Panc1 (cell line): ENCODE results near the gene ITGA2. TPM values are rescaled to one million over a fixed set of nuclear protein-coding genes. Genes with fewer than 3 reads are reported as not detected.

Experiments used
- ATAC-seq: fragments of 200-7000 bp; cut with Tn5 transposase; 2 replicates; pipeline ENCODE4 v1.9.1; 2020; ENCODE audit warnings: mild to moderate bottlenecking, moderate library complexity
- BruUV-seq: library from RNA; stranded (reverse); fragments of 400-500 nt; replicated peaks from 2 replicates; lab custom pipeline; 2021; lab: Mats Ljungman, UMichigan
- CTCF ChIA-PET: fragments of 300-600 bp; sonication (Branson Sonifier 250); formaldehyde crosslinking; loops from one replicate; lab custom pipeline; 2022; ENCODE audit warnings: antibody characterized with exemption; lab: Charles Lee
- POLR2A ChIA-PET: fragments of 300-600 bp; sonication (Branson Sonifier 250); formaldehyde crosslinking; loops from one replicate; lab custom pipeline; 2022; ENCODE audit warnings: antibody characterized with exemption; lab: Charles Lee
- DNase-seq: peaks from one replicate; pipeline ENCODE4 v3.0.0-alpha.2; 2010; ENCODE audit warnings: low read depth, low spot score
- H3K27ac ChIP-seq: 2 replicates; pipeline ENCODE4 v1.5.1; 2011; ENCODE audit warnings: mild to moderate bottlenecking, low read length, inconsistent platforms
- H3K27me3 ChIP-seq: fragments of 200-500 bp; sonication (Bioruptor generic); 2 replicates; pipeline ENCODE4 v1.6.0; 2014; ENCODE audit warnings: low read length, inconsistent platforms; ENCODE audit not compliant: control insufficient read depth, insufficient read depth
- H3K36me3 ChIP-seq: fragments of 200-500 bp; sonication (Bioruptor generic); 2 replicates; pipeline ENCODE4 v1.5.1; 2014; ENCODE audit warnings: inconsistent platforms, mild to moderate bottlenecking, low read length, moderate library complexity; ENCODE audit not compliant: control insufficient read depth, insufficient read depth
- H3K4me1 ChIP-seq: 2 replicates; pipeline ENCODE4 v1.5.1; 2011; ENCODE audit warnings: inconsistent platforms, mild to moderate bottlenecking, low read length, moderate library complexity; ENCODE audit not compliant: control insufficient read depth, insufficient read depth
- H3K4me3 ChIP-seq, 2 experiments: 2 replicates each; pipeline ENCODE4 v1.5.1; 2011 to 2012; ENCODE audit warnings: low read depth in 2 of 2, low read length in 2 of 2, mild to moderate bottlenecking in 2 of 2, inconsistent platforms in 1 of 2, moderate library complexity in 1 of 2
- H3K9me3 ChIP-seq: fragments of 200-500 bp; sonication (Bioruptor generic); 2 replicates; pipeline ENCODE4 v1.5.1; 2014; ENCODE audit warnings: low read depth, mild to moderate bottlenecking, inconsistent platforms, low read length, moderate library complexity; ENCODE audit not compliant: control insufficient read depth, insufficient read depth
- POLR2AphosphoS5 ChIP-seq: IDR thresholded peaks from 2 replicates; pipeline ENCODE4 v1.6.1; 2012; ENCODE audit warnings: mild to moderate bottlenecking, low read depth, low read length, moderate library complexity
- SIN3A ChIP-seq: IDR thresholded peaks from 2 replicates; pipeline ENCODE4 v1.6.1; 2012; ENCODE audit warnings: low read depth, mild to moderate bottlenecking, low read length, moderate library complexity, borderline replicate concordance; ENCODE audit not compliant: insufficient read depth
- TCF7L2 ChIP-seq: IDR thresholded peaks from 2 replicates; pipeline ENCODE4 v1.6.1; 2011; ENCODE audit warnings: mild to moderate bottlenecking, low read depth, low read length, inconsistent platforms
- in situ Hi-C: cut with HindIII; loops from 2 replicates; pipeline ENCODE4 v1.10.0; 2016; ENCODE audit warnings: low sequenced_read_pairs, low pct_unique_long_range_greater_than_20kb
- intact Hi-C: fragments of 100-400 bp; cut with micrococcal nuclease; formaldehyde crosslinking; loops from one replicate; pipeline ENCODE4 v1.10.0; 2022; ENCODE audit not compliant: unreplicated experiment
- total RNA-seq: library from RNA; stranded (reverse); gene quantifications from one replicate; pipeline ENCODE4 v1.2.1, GENCODE V29; 2021; ENCODE audit not compliant: unreplicated experiment
- TF ChIP-seq, protein P1 (sequence below): fragments of 450-650 bp; IDR thresholded peaks from 2 replicates; pipeline ENCODE4 v1.5.1; 2017; ENCODE audit warnings: mild to moderate bottlenecking
- TF ChIP-seq, protein P2 (sequence below), 2 experiments: IDR thresholded peaks; 2 replicates each; pipeline ENCODE4 v1.6.1; 2011 to 2012; ENCODE audit warnings: low read depth in 2 of 2, control low read depth in 1 of 2, low read length in 1 of 2, mild to moderate bottlenecking in 1 of 2, moderate library complexity in 1 of 2; ENCODE audit not compliant: insufficient read depth in 1 of 2

ITGA2 gene
- total RNA-seq, 1 experiment from 2014 or later, result 41.8 TPM

DNA sequence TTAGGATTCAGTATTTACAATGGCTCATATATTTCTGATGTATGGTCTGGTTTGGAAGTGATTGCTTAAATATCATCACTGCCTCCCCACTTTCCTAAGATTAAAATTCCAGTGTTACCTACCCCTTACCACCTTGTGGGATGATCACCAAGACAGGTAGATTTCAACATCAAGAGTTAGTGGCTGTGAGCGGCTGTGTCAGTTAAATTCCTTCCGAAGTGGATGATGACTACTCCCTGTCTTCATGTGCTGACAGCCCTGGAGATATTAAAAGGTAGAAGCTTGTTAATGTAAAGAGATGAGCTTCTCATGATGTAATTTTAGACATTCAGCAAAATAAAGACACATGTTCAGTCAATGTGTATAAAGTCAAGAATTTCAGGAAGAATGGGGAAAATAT lies 4.2 kb downstream of the ITGA2 start:
- Histone ChIP-seq H3K4me1 (peaks cover 46% of the 10 kb centered on the region), H3K27me3 (no peaks in the 10 kb centered on the region), H3K27ac (peak overlapping the region; percentile 10; the same call in 1 of the 2 replicates), H3K9me3 (no peaks in the 10 kb centered on the region), H3K4me3 (peak overlapping the region in 1 of 2 experiments; percentile 18; a peak in 1 of 4 replicates), H3K36me3 (peaks cover 4% of the 10 kb centered on the region; the same call in 1 of the 2 replicates)
- ChIA-PET POLR2A (no interaction called here), CTCF (no interaction called here)
- in situ Hi-C loops, result no loop called here
- BruUV-seq, result no TSS peak
- TF ChIP-seq SIN3A, result no peak
- TF ChIP-seq POLR2AphosphoS5, result no peak
- TF ChIP-seq, protein P1, sequence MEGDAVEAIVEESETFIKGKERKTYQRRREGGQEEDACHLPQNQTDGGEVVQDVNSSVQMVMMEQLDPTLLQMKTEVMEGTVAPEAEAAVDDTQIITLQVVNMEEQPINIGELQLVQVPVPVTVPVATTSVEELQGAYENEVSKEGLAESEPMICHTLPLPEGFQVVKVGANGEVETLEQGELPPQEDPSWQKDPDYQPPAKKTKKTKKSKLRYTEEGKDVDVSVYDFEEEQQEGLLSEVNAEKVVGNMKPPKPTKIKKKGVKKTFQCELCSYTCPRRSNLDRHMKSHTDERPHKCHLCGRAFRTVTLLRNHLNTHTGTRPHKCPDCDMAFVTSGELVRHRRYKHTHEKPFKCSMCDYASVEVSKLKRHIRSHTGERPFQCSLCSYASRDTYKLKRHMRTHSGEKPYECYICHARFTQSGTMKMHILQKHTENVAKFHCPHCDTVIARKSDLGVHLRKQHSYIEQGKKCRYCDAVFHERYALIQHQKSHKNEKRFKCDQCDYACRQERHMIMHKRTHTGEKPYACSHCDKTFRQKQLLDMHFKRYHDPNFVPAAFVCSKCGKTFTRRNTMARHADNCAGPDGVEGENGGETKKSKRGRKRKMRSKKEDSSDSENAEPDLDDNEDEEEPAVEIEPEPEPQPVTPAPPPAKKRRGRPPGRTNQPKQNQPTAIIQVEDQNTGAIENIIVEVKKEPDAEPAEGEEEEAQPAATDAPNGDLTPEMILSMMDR, result no peak
- TF ChIP-seq, protein P2, sequence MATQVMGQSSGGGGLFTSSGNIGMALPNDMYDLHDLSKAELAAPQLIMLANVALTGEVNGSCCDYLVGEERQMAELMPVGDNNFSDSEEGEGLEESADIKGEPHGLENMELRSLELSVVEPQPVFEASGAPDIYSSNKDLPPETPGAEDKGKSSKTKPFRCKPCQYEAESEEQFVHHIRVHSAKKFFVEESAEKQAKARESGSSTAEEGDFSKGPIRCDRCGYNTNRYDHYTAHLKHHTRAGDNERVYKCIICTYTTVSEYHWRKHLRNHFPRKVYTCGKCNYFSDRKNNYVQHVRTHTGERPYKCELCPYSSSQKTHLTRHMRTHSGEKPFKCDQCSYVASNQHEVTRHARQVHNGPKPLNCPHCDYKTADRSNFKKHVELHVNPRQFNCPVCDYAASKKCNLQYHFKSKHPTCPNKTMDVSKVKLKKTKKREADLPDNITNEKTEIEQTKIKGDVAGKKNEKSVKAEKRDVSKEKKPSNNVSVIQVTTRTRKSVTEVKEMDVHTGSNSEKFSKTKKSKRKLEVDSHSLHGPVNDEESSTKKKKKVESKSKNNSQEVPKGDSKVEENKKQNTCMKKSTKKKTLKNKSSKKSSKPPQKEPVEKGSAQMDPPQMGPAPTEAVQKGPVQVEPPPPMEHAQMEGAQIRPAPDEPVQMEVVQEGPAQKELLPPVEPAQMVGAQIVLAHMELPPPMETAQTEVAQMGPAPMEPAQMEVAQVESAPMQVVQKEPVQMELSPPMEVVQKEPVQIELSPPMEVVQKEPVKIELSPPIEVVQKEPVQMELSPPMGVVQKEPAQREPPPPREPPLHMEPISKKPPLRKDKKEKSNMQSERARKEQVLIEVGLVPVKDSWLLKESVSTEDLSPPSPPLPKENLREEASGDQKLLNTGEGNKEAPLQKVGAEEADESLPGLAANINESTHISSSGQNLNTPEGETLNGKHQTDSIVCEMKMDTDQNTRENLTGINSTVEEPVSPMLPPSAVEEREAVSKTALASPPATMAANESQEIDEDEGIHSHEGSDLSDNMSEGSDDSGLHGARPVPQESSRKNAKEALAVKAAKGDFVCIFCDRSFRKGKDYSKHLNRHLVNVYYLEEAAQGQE (IDR thresholded peaks at IDR 0.05; ENCODE audit: insufficient read depth in 1 of 2, low read depth in 2 of 2, low read length in 1 of 2), result no peak
- TF ChIP-seq TCF7L2, result no peak
- intact Hi-C loops, result no loop called here
- ATAC-seq, result no peak
- no peak for DNase-seq

DNA sequence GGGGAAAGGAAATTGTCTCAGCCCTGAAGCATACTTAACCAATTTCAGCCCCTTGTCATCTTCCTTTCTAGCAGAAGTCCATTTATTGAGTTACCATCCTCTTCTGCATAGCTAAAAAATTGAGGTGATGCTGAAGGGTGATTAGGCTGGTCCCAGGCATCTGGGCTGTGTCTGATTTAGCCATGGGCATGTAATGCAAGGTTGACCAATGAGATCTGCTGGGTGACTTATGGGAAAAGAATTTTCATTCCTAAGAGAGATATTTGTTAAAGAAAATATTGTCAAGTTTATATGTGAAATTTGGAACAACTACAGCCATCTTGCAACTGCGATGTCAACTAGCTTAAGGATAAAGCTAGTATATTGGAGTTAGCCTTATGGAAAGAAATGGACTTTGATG lies 5.1 kb downstream of the ITGA2 start:
- TF ChIP-seq, protein P2 (IDR thresholded peaks at IDR 0.05; ENCODE audit: insufficient read depth in 1 of 2, low read depth in 2 of 2, low read length in 1 of 2), result no peak
- no peak for TF ChIP-seq SIN3A
- TF ChIP-seq TCF7L2, result no peak
- TF ChIP-seq POLR2AphosphoS5, result no peak
- TF ChIP-seq, protein P1, result no peak
- H3K9me3 ChIP-seq, result no peaks in the 10 kb centered on the region
- in situ Hi-C loops (no loop called here), intact Hi-C loops (no loop called here)
- CTCF ChIA-PET, result interaction anchor here (0.6 kb wide), 1 partner anchor 782 kb away, joined by 4 read pairs; no protein-coding TSS in a partner anchor
- no peak for ATAC-seq
- peaks cover 4% of the 10 kb centered on the region; the same call in 1 of the 2 replicates for H3K36me3 ChIP-seq
- no peak overlapping the region for H3K27ac ChIP-seq
- DNase-seq, result no peak
- H3K27me3 ChIP-seq, result no peaks in the 10 kb centered on the region
- POLR2A ChIA-PET, result no interaction called here
- no TSS peak for BruUV-seq
- H3K4me3 ChIP-seq, result no peak overlapping the region
- peaks cover 47% of the 10 kb centered on the region for H3K4me1 ChIP-seq
